Natural killer cell (primary cell): ENCODE data around the gene FAAH2. TPM values are rescaled to one million over a fixed set of nuclear protein-coding genes. Genes with fewer than 3 reads are reported as not detected.

Experiments used
- ATAC-seq, 3 donors: fragments of 150-1000 bp in 2 of 3; fragments of 200-7000 bp in 1 of 3; cut with Tn5 transposase; 1 replicate in 1 of 3; 2 replicates in 2 of 3; pipeline ENCODE4 v1.10.0; 2021; ENCODE audit warnings: mild to moderate bottlenecking in 2 of 3, moderate library complexity in 2 of 3
- DNase-seq, 2 donors: peaks; one replicate each; pipeline versions ENCODE4 v3.0.0 to v3.0.0-alpha.2; 2013 to 2021; ENCODE audit warnings: mixed read lengths in 1 of 2
- H3K27ac ChIP-seq: one replicate; pipeline ENCODE4 v1.5.1; 2013; ENCODE audit warnings: mild to moderate bottlenecking, low read length
- H3K27me3 ChIP-seq: one replicate; pipeline ENCODE4 v1.6.1; 2013; ENCODE audit warnings: low read length; ENCODE audit not compliant: control insufficient read depth, insufficient read depth
- H3K36me3 ChIP-seq: one replicate; pipeline ENCODE4 v1.6.1; 2013; ENCODE audit warnings: low read length; ENCODE audit not compliant: control insufficient read depth, insufficient read depth
- H3K4me1 ChIP-seq: one replicate; pipeline ENCODE4 v1.6.1; 2013; ENCODE audit warnings: low read length; ENCODE audit not compliant: control insufficient read depth, insufficient read depth
- H3K4me3 ChIP-seq: one replicate; pipeline ENCODE4 v1.5.1; 2013; ENCODE audit warnings: low read length
- H3K9me3 ChIP-seq: one replicate; pipeline ENCODE4 v1.6.1; 2013; ENCODE audit warnings: low read length; ENCODE audit not compliant: control insufficient read depth, insufficient read depth
- H3K27ac Mint-ChIP-seq, 2 donors: one replicate each; pipeline ENCODE4 v1.8.0; 2022; ENCODE audit warnings: mild to moderate bottlenecking in 2 of 2, mixed read lengths in 2 of 2, moderate library complexity in 1 of 2
- H3K27me3 Mint-ChIP-seq, 2 donors: one replicate each; pipeline ENCODE4 v1.8.0; 2022; ENCODE audit warnings: low read depth in 2 of 2, mixed read lengths in 2 of 2
- H3K36me3 Mint-ChIP-seq: one replicate; pipeline ENCODE4 v1.8.0; 2022; ENCODE audit warnings: mixed read lengths
- H3K4me1 Mint-ChIP-seq, 2 donors: one replicate each; pipeline ENCODE4 v1.8.0; 2022; ENCODE audit warnings: mixed read lengths in 2 of 2
- H3K4me3 Mint-ChIP-seq: one replicate; pipeline ENCODE4 v1.8.0; 2022; ENCODE audit warnings: mild to moderate bottlenecking, moderate library complexity, mixed read lengths
- H3K9me3 Mint-ChIP-seq, 2 donors: one replicate each; pipeline ENCODE4 v1.8.0; 2022; ENCODE audit warnings: mixed read lengths in 2 of 2
- WGBS: methylation state at CpG from one replicate; pipeline ENCODE4 v1.1.7; 2013; ENCODE audit warnings: missing lambda C conversion rate; ENCODE audit not compliant: insufficient coverage; 5-methylcytosine and 5-hydroxymethylcytosine counted together
- intact Hi-C: fragments of 100-400 bp; cut with micrococcal nuclease; formaldehyde crosslinking; loops from one replicate; pipeline ENCODE4 v1.14.2; 2022
- total RNA-seq, 4 donors: library from RNA; stranded (reverse); fragments of 120-200 nt in 1 of 4; gene quantifications; one replicate each; pipeline versions ENCODE4 v1.2.3 to v1.2.4, GENCODE V29; 2013 to 2022
- TF ChIP-seq, protein P1 (sequence below): fragments of 200-600 bp; IDR thresholded peaks from one replicate; pipeline ENCODE4 v1.8.0; 2022; ENCODE audit warnings: antibody characterized with exemption

FAAH2 gene
- total RNA-seq, 3 donors from 2014 or later (not counting 1 experiment from before 2014, with no cell fraction given): 0.12 to 1.6 (median 1.2) TPM

DNA sequence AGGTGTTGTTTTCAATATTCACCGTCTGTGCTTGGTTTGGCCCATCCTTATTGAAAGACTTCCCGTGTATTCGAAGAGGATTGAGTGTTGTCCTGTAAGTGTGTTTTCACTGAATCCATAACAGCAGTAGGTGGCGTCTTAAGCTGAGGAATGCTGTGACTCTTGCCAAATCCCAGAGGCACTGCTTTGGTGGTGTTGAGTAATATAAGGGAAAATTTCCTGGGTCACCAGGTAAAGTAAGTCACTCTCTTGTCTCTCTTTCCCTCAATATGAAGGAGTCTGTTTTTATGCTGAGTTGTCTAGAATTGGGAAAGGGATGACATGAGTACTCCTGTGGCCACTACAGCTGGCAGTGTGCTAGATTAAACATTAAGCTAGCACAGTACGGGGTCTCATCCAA lies 158.6 kb downstream of the FAAH2 start:
- H3K9me3 Mint-ChIP-seq: no peaks in the 10 kb centered on the region
- no peaks in the 10 kb centered on the region for H3K36me3 Mint-ChIP-seq
- intact Hi-C loops: no loop called here
- no peaks in the 10 kb centered on the region for H3K9me3 ChIP-seq
- ATAC-seq: no peak
- H3K4me3 ChIP-seq: no peak overlapping the region
- no peaks in the 10 kb centered on the region for H3K4me1 Mint-ChIP-seq
- 80% methylated on average over 5 of the region's 5 CpGs for WGBS
- no peak overlapping the region for H3K4me3 Mint-ChIP-seq
- no peaks in the 10 kb centered on the region for H3K36me3 ChIP-seq
- H3K27me3 Mint-ChIP-seq: no peaks in the 10 kb centered on the region
- no peak overlapping the region for H3K27ac Mint-ChIP-seq
- DNase-seq: no peak
- H3K27ac ChIP-seq: no peak overlapping the region
- H3K4me1 ChIP-seq: no peaks in the 10 kb centered on the region
- H3K27me3 ChIP-seq: no peaks in the 10 kb centered on the region
- TF ChIP-seq, protein P1, sequence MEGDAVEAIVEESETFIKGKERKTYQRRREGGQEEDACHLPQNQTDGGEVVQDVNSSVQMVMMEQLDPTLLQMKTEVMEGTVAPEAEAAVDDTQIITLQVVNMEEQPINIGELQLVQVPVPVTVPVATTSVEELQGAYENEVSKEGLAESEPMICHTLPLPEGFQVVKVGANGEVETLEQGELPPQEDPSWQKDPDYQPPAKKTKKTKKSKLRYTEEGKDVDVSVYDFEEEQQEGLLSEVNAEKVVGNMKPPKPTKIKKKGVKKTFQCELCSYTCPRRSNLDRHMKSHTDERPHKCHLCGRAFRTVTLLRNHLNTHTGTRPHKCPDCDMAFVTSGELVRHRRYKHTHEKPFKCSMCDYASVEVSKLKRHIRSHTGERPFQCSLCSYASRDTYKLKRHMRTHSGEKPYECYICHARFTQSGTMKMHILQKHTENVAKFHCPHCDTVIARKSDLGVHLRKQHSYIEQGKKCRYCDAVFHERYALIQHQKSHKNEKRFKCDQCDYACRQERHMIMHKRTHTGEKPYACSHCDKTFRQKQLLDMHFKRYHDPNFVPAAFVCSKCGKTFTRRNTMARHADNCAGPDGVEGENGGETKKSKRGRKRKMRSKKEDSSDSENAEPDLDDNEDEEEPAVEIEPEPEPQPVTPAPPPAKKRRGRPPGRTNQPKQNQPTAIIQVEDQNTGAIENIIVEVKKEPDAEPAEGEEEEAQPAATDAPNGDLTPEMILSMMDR: no peak

DNA sequence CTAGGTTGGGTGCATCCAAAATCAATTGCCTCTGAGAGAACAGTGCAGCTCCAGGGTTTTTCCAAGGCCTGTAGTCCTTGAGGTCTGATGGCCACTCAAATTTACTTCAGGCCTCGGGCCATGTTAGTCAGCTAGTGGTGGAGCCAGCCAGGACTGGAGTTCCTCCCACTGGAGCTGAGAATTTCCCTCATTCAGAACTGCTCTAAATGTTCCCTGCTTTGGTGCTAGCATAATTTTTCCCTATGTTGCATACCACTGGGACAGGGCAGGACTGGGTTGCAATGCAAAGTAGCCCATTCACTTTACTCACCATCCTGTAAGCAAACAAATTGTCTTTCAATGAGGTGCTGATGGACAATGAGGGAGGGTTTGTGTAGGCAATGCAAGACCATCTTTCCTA lies 159.3 kb downstream of the FAAH2 start:
- no peaks in the 10 kb centered on the region for H3K4me1 ChIP-seq
- H3K27ac ChIP-seq: no peak overlapping the region
- H3K4me3 Mint-ChIP-seq: no peak overlapping the region
- no peaks in the 10 kb centered on the region for H3K27me3 ChIP-seq
- no peaks in the 10 kb centered on the region for H3K9me3 ChIP-seq
- no peak overlapping the region for H3K4me3 ChIP-seq
- intact Hi-C loops: no loop called here
- no peaks in the 10 kb centered on the region for H3K9me3 Mint-ChIP-seq
- no peak for ATAC-seq
- WGBS: 73% methylated on average over 1 of the region's 1 CpG
- no peaks in the 10 kb centered on the region for H3K36me3 Mint-ChIP-seq
- H3K27me3 Mint-ChIP-seq: no peaks in the 10 kb centered on the region
- TF ChIP-seq, protein P1: no peak
- no peak for DNase-seq
- no peaks in the 10 kb centered on the region for H3K4me1 Mint-ChIP-seq
- H3K27ac Mint-ChIP-seq: no peak overlapping the region
- H3K36me3 ChIP-seq: no peaks in the 10 kb centered on the region

DNA sequence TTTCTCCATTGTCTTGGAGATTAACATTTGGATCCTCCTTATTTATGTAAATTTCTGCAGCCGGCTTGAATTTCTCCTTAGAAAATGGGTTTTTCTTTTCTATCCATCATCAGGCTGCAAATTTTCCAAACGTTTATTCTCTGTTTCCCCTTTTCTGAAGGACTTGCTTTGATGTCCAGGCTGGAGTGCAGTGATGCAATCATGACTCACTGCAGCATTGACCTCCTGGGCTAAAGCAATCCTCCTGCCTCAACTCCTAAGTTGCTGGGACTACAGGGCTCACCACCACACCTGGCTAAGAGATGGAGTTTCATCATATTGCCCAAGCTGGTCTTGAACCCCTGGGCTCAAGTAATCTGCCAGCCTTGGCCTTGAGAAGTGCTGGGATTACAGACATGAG lies 161.3 kb downstream of the FAAH2 start:
- Histone ChIP-seq H3K36me3 (no peaks in the 10 kb centered on the region), H3K27me3 (no peaks in the 10 kb centered on the region), H3K9me3 (no peaks in the 10 kb centered on the region), H3K4me3 (no peak overlapping the region), H3K27ac (no peak overlapping the region), H3K4me1 (no peaks in the 10 kb centered on the region)
- H3K27ac Mint-ChIP-seq: no peak overlapping the region
- TF ChIP-seq, protein P1: no peak
- H3K4me1 Mint-ChIP-seq: no peaks in the 10 kb centered on the region
- no peaks in the 10 kb centered on the region for H3K36me3 Mint-ChIP-seq
- no peak overlapping the region for H3K4me3 Mint-ChIP-seq
- no peaks in the 10 kb centered on the region for H3K9me3 Mint-ChIP-seq
- ATAC-seq (no peak), DNase-seq (no peak)
- intact Hi-C loops: no loop called here
- 83% methylated on average over 1 of the region's 2 CpGs for WGBS
- H3K27me3 Mint-ChIP-seq: no peaks in the 10 kb centered on the region

DNA sequence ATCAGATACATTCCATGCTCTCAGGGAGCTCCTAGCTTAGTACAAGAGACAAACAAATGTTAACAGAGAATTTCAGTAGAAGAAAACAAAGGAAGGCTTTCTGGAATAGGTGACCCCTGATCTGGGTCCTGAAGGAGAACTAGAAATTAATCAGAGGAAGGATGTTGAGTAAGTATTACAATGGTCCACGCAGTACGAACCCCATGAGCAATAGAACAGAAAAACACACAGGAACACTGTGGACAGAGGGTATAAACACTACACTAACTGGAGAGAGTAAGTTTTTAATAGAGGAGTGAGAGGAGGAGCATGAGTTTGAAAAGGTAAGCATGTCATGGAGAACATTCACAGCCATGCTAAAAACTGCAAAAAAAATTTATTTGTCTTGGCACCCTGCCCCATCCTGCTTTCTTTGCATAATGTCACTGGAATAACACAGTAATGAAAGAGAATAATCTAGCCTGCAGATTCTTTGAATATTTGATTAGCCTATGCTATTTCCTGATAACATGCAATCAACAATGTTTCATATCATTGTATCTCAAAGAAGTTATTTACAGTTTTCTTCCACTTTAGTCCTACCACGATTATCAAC lies 165.0 kb downstream of the FAAH2 start:
- H3K36me3 Mint-ChIP-seq: no peaks in the 10 kb centered on the region
- DNase-seq: no peak
- no peaks in the 10 kb centered on the region for H3K27me3 ChIP-seq
- H3K4me1 ChIP-seq: no peaks in the 10 kb centered on the region
- no peak overlapping the region for H3K4me3 Mint-ChIP-seq
- no peak overlapping the region for H3K4me3 ChIP-seq
- TF ChIP-seq, protein P1: no peak
- no CpG with 5 or more reads among the region's 3 CpGs for WGBS
- intact Hi-C loops: no loop called here
- no peaks in the 10 kb centered on the region for H3K4me1 Mint-ChIP-seq
- H3K27me3 Mint-ChIP-seq: peaks cover 0 to 25% of the 10 kb centered on the region in 2 donors
- H3K27ac Mint-ChIP-seq: no peak overlapping the region
- no peaks in the 10 kb centered on the region for H3K36me3 ChIP-seq
- no peaks in the 10 kb centered on the region for H3K9me3 ChIP-seq
- no peak for ATAC-seq
- H3K9me3 Mint-ChIP-seq: no peaks in the 10 kb centered on the region
- no peak overlapping the region for H3K27ac ChIP-seq
